AG09319 (cell line): ENCODE measurements around the gene HHATL.

Experiments
- DNase-seq: peaks from one replicate; pipeline ENCODE4 v3.0.0-alpha.2; 2010; ENCODE audit warnings: low read depth; ENCODE audit errors: extremely low read depth
- TF ChIP-seq, protein P1 (sequence below): IDR thresholded peaks from 2 replicates; pipeline ENCODE4 v1.5.1; 2011; ENCODE audit warnings: low read depth, mild to moderate bottlenecking, inconsistent platforms, low read length, moderate library complexity

The HHATL gene

DNA sequence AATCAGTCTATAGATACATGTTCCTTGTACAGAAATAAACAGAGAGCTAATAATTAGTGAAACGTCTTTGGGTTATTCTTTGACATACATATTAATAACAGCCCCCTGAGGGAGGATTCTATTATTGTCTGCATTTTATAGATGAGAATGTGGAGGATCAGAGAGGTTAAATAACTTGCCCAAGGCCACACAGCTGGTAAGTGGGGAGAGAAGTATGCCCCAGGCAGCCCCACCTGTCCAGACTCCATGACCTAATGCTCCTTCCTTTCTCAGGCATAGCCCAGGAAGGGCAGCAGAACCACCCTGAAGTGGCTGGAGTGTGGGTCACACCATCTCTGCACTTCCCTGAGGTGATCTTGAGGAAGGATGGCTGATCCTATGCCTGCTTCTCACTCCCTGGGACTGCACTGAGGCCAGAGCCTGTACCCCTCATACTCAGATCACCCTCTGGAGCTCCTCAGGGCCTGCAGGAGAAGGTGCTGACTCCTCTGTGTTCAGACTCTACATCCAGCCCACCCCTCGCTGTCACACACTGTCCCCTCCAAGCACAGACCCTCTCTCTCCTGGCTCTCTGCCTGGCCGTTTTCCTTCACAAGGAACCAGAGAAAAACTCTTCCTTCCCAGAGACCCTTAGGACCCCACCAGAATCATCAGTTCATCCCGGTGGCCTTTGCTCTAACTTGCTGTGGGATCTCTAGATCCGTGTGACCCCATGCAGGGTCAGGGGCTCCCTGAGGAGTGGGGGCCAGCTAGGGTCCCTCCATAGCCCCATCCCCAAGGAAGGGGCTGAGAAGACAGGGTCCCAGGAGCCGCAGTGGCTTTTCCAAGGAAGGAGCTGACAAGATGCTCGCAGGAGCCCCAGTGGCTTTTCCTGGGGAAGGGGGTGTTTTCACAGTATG is 4.4 kb upstream of the HHATL start:
- TF ChIP-seq, protein P1, sequence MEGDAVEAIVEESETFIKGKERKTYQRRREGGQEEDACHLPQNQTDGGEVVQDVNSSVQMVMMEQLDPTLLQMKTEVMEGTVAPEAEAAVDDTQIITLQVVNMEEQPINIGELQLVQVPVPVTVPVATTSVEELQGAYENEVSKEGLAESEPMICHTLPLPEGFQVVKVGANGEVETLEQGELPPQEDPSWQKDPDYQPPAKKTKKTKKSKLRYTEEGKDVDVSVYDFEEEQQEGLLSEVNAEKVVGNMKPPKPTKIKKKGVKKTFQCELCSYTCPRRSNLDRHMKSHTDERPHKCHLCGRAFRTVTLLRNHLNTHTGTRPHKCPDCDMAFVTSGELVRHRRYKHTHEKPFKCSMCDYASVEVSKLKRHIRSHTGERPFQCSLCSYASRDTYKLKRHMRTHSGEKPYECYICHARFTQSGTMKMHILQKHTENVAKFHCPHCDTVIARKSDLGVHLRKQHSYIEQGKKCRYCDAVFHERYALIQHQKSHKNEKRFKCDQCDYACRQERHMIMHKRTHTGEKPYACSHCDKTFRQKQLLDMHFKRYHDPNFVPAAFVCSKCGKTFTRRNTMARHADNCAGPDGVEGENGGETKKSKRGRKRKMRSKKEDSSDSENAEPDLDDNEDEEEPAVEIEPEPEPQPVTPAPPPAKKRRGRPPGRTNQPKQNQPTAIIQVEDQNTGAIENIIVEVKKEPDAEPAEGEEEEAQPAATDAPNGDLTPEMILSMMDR = no peak
- no peak for DNase-seq

DNA sequence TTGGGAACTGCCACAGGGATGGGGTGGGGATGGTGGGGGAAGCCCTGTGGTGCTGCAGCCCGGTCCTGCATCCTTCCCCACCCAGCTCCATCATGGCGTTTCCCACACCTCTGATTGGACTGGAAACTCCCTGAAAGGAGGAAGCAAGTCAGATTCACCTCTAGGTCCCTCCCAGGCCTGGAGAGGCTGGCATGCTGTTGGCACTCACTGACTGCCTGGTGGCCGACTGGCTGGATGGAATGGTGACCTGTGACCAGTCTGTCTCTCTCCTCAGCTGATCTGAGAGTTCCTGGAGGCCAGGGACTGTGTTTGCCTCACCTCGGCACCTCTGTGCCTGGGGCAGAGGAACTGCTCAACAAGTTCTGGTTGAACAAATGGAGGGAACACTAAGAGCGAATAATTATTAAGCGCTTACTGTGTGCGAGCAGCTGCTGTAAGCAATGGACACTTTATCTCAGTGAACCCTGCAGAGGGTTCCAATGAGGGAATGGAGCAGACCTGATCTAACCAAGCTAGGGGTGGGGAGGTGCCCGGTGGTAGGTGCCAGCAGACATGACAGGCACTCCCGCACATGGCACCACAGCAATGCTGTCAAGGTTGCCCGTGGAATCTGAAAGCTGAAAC is 3.5 kb upstream of the HHATL start:
- no peak for DNase-seq
- TF ChIP-seq, protein P1 = no peak

DNA sequence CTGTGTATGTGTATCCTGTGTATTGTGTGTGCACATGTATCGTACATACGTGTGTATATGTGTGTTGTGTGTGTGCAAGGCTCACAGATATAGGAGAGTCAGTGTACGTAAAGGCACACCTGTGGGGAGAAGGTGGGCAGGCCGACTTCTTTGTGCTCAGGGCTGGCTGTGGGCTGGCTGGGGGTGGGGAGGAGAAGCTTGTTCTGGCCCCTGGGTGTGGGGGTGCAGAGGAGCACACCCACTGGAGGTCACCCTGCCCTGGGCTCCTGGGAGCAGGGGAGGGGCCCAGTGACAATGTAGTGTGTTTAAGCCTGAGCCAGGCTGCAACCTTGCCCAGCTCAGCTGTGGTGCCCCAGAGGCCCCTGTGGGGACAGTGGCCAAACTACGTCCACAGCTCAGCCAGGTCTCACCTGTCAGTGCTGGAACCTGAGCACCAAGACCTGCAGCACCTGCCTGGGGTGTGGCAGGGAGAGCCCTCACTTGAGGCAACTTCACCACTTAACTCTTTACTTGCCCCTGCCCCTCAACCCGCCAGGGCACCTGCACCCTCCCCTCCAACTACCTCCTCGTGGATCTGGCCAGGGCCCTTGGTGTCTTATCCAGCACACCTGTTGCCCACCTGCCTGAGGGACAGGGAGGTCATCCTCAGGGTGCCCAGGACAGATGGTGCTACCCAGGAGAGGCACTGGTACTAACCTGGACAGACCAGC is 2.6 kb upstream of the HHATL start:
- no peak for DNase-seq
- TF ChIP-seq, protein P1 = no peak

DNA sequence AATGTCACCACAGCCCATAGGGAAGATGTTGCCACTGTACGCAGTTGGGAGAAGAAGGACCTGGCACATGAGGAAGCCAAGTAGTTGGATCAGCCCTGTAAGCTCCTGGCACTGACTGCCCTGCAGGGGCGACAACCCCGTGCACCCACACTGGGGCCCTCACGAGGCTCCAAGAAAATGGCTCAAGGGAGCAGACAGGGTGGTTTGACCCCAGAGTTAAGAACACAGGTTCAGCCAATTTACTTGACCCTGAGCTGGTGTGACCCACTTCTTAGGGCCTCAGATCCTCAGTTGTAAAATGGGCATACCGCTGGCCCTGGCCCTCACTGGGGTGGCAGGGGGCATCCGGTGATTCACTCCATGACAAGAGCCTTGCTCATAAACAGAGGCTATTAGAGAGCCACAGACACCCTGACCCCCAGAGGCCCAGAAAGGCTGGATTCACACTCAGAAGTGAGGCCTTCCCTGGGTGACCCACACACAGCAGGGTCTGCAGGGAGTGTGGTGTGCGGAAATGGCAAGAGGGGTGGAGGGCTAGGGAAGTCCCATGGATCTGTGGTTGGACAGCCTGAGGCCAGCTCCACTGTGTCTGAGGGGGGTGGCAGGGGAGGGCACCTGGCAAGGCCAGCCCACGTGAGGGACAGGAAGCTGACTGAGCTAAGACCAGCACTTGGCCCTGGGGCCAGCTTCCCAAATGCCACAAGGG is 1.7 kb upstream of the HHATL start:
- TF ChIP-seq, protein P1 = no peak
- no peak for DNase-seq

DNA sequence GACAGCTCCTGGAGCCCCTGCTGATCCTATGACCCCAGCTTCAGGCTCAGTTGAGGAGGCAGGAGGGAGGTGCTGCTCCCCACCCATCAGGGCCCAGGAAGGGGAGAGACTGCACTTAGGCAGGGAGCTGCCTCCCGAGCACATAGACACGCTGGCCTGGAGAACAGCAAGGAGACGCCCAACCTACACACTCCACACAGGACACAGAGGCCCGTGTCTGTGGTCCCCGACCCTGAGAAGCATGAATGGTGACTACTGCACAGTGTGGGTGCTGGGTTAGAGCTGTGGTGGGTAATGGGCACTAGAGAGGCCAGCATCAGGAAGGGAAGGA is 1.1 kb upstream of the HHATL start:
- TF ChIP-seq, protein P1 = no peak
- no peak for DNase-seq

DNA sequence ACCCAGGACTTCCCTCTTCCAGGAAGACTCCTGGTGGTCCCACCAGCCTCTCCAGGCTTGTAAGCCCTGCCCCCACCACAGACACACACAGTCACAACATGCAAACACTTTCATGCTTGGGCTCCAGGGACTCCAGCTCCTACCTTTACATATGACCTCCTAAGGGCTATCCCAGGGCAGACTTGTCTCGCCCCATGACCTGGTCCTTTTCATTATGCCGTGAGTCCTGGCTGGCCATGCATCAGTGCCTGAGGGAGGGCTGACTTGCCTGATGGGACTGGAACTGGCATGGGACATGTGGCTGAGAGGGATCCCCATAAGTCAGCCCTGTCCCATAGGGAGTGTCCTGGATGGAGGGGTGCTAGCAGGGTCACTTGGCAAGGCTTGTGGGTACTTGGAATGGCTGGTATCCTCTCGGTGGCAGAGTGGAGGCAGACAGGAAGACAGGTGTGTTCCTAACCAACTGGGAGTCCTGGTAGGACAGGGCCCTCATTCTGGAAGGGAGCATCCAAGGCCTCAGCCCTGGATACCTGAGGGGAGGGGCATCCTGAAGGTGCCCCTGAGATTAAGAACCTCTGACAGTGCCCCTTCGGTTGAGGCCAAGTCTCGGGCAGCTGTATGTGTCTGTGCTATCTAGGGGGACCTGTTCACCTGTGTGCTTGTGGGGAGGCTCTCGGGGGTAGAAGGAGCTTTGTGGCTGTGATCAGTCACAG is 540 bp upstream of the HHATL start:
- DNase-seq = no peak
- TF ChIP-seq, protein P1 = no peak
